Dermis microvascular lymphatic vessel endothelial cell (primary cell): Measurements from ENCODE around the gene PFDN1. TPM values are rescaled to one million over a fixed set of nuclear protein-coding genes. Genes with fewer than 3 reads are reported as not detected.

Experiments
- DNase-seq, 2 donors: peaks; one replicate each; pipeline versions ENCODE4 v3.0.0 to v3.0.0-alpha.2; 2010; ENCODE audit warnings: low read depth in 2 of 2
- total RNA-seq: library from RNA; depleted of rRNA; stranded (reverse); fragments of >200 nt; gene quantifications from 2 replicates; pipeline ENCODE4 v1.2.1, GENCODE V29; 2014

The PFDN1 gene
- total RNA-seq, 1 donor from 2014 or later, result 63.2 TPM

GRCh38 chr5:140296289-140296688 is 6.6 kb downstream of the PFDN1 start:
- no peak for DNase-seq

GRCh38 chr5:140295414-140295813 is 7.5 kb downstream of the PFDN1 start:
- DNase-seq, result peak; percentile 43 to 94

- no peak for DNase-seq
These were observed 8.1 kb downstream of the PFDN1 start for GRCh38 chr5:140294753-140295152.

GRCh38 chr5:140293849-140294100 is 9.1 kb downstream of the PFDN1 start:
- no peak for DNase-seq

- peak in 1 of 2 donors; percentile 65 for DNase-seq
These were observed 9.6 kb downstream of the PFDN1 start for GRCh38 chr5:140293091-140293848.

- peak in 1 of 2 donors; percentile 76 for DNase-seq
These were observed 10.5 kb downstream of the PFDN1 start for GRCh38 chr5:140292212-140293036.

- no peak for DNase-seq
These were observed 14.9 kb downstream of the PFDN1 start for GRCh38 chr5:140287801-140288521.

- no peak for DNase-seq
These were observed 16.5 kb downstream of the PFDN1 start for GRCh38 chr5:140286424-140286823.

- DNase-seq, result no peak
These were observed 18.9 kb downstream of the PFDN1 start for GRCh38 chr5:140284013-140284412.

- DNase-seq, result no peak
These were observed 20.6 kb downstream of the PFDN1 start for GRCh38 chr5:140282266-140282665.

GRCh38 chr5:140275837-140276236 is 27.1 kb downstream of the PFDN1 start:
- no peak for DNase-seq

GRCh38 chr5:140273401-140273877 is 29.5 kb downstream of the PFDN1 start:
- DNase-seq, result peak in 1 of 2 donors; percentile 77

GRCh38 chr5:140270008-140270407 is 32.9 kb downstream of the PFDN1 start:
- DNase-seq, result no peak

GRCh38 chr5:140267559-140268018 is 35.3 kb downstream of the PFDN1 start:
- peak; percentile 74 to 88 for DNase-seq

GRCh38 chr5:140267201-140267540 is 35.7 kb downstream of the PFDN1 start:
- no peak for DNase-seq

- DNase-seq, result no peak
These were observed 36.3 kb downstream of the PFDN1 start for GRCh38 chr5:140266471-140267200.

GRCh38 chr5:140265845-140266244 is 37.1 kb downstream of the PFDN1 start:
- DNase-seq, result no peak

- DNase-seq, result no peak
These were observed 40.1 kb downstream of the PFDN1 start for GRCh38 chr5:140262839-140263238.

GRCh38 chr5:140262221-140262620 is 40.7 kb downstream of the PFDN1 start:
- no peak for DNase-seq

- DNase-seq, result peak; percentile 91 to 97
These were observed 41.3 kb downstream of the PFDN1 start for GRCh38 chr5:140261403-140262171.
